ENCODE results near the gene CHODL.

CHODL gene

GRCh38 chr21:18235545-18235944 is 9.1 kb upstream of the CHODL start:
- DNase-seq (ENCODE audit: insufficient read length, low spot score) (no peak), FAIRE-seq (no peak)
- TF ChIP-seq CTCF (IDR thresholded peaks at IDR 0.05; ENCODE audit: insufficient read depth, missing control alignments): no peak

- FAIRE-seq (no peak), DNase-seq (ENCODE audit: insufficient read length, low spot score) (no peak)
- no peak for TF ChIP-seq CTCF (IDR thresholded peaks at IDR 0.05; ENCODE audit: insufficient read depth, missing control alignments)
These were observed 883 bp downstream of the CHODL start for GRCh38 chr21:18245464-18245967.

GRCh38 chr21:18248171-18248570 is 3.5 kb downstream of the CHODL start:
- no peak for FAIRE-seq
- TF ChIP-seq CTCF (IDR thresholded peaks at IDR 0.05; ENCODE audit: insufficient read depth, missing control alignments): no peak
- DNase-seq (ENCODE audit: insufficient read length, low spot score): no peak

GRCh38 chr21:18249672-18250071 is 5.0 kb downstream of the CHODL start:
- FAIRE-seq (no peak), DNase-seq (ENCODE audit: insufficient read length, low spot score) (no peak)
- no peak for TF ChIP-seq CTCF (IDR thresholded peaks at IDR 0.05; ENCODE audit: insufficient read depth, missing control alignments)

GRCh38 chr21:18251065-18251464 is 6.4 kb downstream of the CHODL start:
- DNase-seq (ENCODE audit: insufficient read length, low spot score) (no peak), FAIRE-seq (no peak)
- no peak for TF ChIP-seq CTCF (IDR thresholded peaks at IDR 0.05; ENCODE audit: insufficient read depth, missing control alignments)

- FAIRE-seq (no peak), DNase-seq (ENCODE audit: insufficient read length, low spot score) (no peak)
- no peak for TF ChIP-seq CTCF (IDR thresholded peaks at IDR 0.05; ENCODE audit: insufficient read depth, missing control alignments)
These were observed 7.6 kb downstream of the CHODL start for GRCh38 chr21:18252256-18252655.

- FAIRE-seq: no peak
- TF ChIP-seq CTCF (IDR thresholded peaks at IDR 0.05; ENCODE audit: insufficient read depth, missing control alignments): no peak
- no peak for DNase-seq (ENCODE audit: insufficient read length, low spot score)
These were observed 8.0 kb downstream of the CHODL start for GRCh38 chr21:18252680-18253079.

All from D721Med (cell line).